ENCODE data around the gene KIF1B. TPM values are rescaled to one million over a fixed set of nuclear protein-coding genes. Genes with fewer than 3 reads are reported as not detected.

The KIF1B gene
- total RNA-seq, 1 experiment from 2014 or later = 22.7 TPM

DNA sequence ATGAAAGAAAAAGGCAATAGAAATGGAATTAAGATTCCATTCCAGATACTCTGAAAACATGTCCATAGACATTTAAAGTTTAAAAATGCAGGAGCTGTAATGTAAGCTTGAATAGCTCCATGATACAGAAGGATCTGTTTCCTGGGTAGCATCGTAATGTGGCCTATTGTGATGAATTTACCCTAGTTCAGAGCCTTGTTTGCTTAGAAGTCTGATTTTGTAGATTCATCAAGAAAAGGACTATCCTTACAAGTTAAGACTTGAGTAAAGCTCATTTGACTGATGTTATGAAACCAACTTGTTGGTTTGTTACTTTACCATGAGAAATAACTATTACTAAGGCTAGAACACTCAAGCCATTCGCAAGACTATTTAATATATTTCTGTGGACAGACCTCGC lies 55.5 kb downstream of the KIF1B start:
- no peak for DNase-seq
- Histone ChIP-seq H3K27ac (no peak overlapping the region), H2AFZ (no peak overlapping the region), H3K27me3 (ENCODE audit: insufficient read depth, low read depth) (no peaks in the 10 kb centered on the region), H3K4me1 (replicated peaks; ENCODE audit: insufficient read depth) (0 out of 2 replicates have a peak, but pooled peaks cover 6% of the 10 kb centered on the region), H3K4me2 (no peak overlapping the region), H3K9me3 (ENCODE audit: insufficient read depth, low read depth) (no peaks in the 10 kb centered on the region), H3F3A (ENCODE audit: insufficient read depth, low read depth) (no peaks in the 10 kb centered on the region), H3K4me3 (no peak overlapping the region), H4K20me1 (ENCODE audit: insufficient read depth) (no peaks in the 10 kb centered on the region), H3K9me2 (ENCODE audit: insufficient read depth) (no peaks in the 10 kb centered on the region), H3K79me2 (ENCODE audit: low read depth) (no peaks in the 10 kb centered on the region), H3K36me3 (ENCODE audit: low read depth) (no peaks in the 10 kb centered on the region)
- TF ChIP-seq, protein P1, sequence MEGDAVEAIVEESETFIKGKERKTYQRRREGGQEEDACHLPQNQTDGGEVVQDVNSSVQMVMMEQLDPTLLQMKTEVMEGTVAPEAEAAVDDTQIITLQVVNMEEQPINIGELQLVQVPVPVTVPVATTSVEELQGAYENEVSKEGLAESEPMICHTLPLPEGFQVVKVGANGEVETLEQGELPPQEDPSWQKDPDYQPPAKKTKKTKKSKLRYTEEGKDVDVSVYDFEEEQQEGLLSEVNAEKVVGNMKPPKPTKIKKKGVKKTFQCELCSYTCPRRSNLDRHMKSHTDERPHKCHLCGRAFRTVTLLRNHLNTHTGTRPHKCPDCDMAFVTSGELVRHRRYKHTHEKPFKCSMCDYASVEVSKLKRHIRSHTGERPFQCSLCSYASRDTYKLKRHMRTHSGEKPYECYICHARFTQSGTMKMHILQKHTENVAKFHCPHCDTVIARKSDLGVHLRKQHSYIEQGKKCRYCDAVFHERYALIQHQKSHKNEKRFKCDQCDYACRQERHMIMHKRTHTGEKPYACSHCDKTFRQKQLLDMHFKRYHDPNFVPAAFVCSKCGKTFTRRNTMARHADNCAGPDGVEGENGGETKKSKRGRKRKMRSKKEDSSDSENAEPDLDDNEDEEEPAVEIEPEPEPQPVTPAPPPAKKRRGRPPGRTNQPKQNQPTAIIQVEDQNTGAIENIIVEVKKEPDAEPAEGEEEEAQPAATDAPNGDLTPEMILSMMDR (conservative IDR thresholded peaks at IDR 0.05) = no peak
- BruUV-seq (replicated peaks) = no TSS peak
- ChIA-PET CTCF (no interaction called here), POLR2A (ENCODE audit: unreplicated experiment) (no interaction called here)
- intact Hi-C loops (cut with micrococcal nuclease; ENCODE audit: unreplicated experiment) = no loop called here

DNA sequence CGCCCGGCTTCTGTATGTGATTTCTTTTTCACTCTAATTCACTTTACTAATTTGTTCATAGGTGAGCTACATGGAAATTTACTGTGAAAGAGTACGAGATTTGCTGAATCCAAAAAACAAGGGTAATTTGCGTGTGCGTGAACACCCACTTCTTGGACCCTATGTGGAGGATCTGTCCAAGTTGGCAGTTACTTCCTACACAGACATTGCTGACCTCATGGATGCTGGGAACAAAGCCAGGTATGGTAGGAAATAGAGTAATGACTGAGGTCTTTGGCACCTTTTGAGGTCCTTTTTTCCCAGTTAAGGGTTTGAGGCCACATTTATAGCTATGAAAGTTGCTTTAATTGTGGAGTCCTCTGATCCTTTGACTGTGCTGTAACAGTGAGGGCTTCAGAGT lies 56.9 kb downstream of the KIF1B start:
- no peaks in the 10 kb centered on the region for H3K79me2 ChIP-seq (ENCODE audit: low read depth)
- H2AFZ ChIP-seq = no peak overlapping the region
- TF ChIP-seq, protein P1 (conservative IDR thresholded peaks at IDR 0.05) = no peak
- TF ChIP-seq EZH2 (IDR thresholded peaks at IDR 0.05; ENCODE audit: low read depth) = no peak
- BruUV-seq (replicated peaks) = no TSS peak
- no peaks in the 10 kb centered on the region for H3K36me3 ChIP-seq (ENCODE audit: low read depth)
- 0 out of 2 replicates have a peak, but pooled peaks cover 6% of the 10 kb centered on the region for H3K4me1 ChIP-seq (replicated peaks; ENCODE audit: insufficient read depth)
- no peaks in the 10 kb centered on the region for H3K9me3 ChIP-seq (ENCODE audit: insufficient read depth, low read depth)
- no peak for DNase-seq
- no peak overlapping the region for H3K27ac ChIP-seq
- H3K27me3 ChIP-seq (ENCODE audit: insufficient read depth, low read depth) = no peaks in the 10 kb centered on the region
- H3K4me3 ChIP-seq = no peak overlapping the region
- no peaks in the 10 kb centered on the region for H4K20me1 ChIP-seq (ENCODE audit: insufficient read depth)
- H3F3A ChIP-seq (ENCODE audit: insufficient read depth, low read depth) = no peaks in the 10 kb centered on the region
- CTCF ChIA-PET = no interaction called here
- intact Hi-C loops (cut with micrococcal nuclease; ENCODE audit: unreplicated experiment) = no loop called here
- no peaks in the 10 kb centered on the region for H3K9me2 ChIP-seq (ENCODE audit: insufficient read depth)
- H3K4me2 ChIP-seq = no peak overlapping the region
- POLR2A ChIA-PET (ENCODE audit: unreplicated experiment) = no interaction called here

DNA sequence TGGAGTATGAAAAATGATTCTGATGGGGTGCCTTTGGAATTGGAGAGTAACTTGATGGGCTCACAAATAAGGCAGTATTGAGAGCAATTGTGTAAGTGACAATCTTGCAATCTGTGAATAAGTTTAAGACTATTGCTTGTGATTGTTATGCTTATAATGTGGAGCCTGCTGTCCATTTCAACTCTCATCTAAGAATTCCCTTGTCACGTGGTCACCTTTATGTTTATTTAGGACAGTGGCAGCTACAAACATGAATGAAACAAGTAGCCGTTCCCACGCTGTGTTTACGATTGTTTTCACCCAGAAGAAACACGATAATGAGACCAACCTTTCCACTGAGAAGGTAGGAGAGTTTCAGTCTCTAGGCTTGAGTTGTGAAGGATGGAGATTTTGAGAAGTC lies 57.6 kb downstream of the KIF1B start:
- Histone ChIP-seq H3K79me2 (ENCODE audit: low read depth) (no peaks in the 10 kb centered on the region), H3K4me3 (no peak overlapping the region), H3F3A (ENCODE audit: insufficient read depth, low read depth) (no peaks in the 10 kb centered on the region), H3K9me2 (ENCODE audit: insufficient read depth) (no peaks in the 10 kb centered on the region), H3K36me3 (ENCODE audit: low read depth) (no peaks in the 10 kb centered on the region), H3K27ac (no peak overlapping the region), H2AFZ (no peak overlapping the region), H3K27me3 (ENCODE audit: insufficient read depth, low read depth) (no peaks in the 10 kb centered on the region), H3K4me2 (no peak overlapping the region), H3K4me1 (replicated peaks; ENCODE audit: insufficient read depth) (0 out of 2 replicates have a peak, but pooled peaks cover 6% of the 10 kb centered on the region), H3K9me3 (ENCODE audit: insufficient read depth, low read depth) (no peaks in the 10 kb centered on the region), H4K20me1 (ENCODE audit: insufficient read depth) (no peaks in the 10 kb centered on the region)
- no peak for DNase-seq
- intact Hi-C loops (cut with micrococcal nuclease; ENCODE audit: unreplicated experiment) = no loop called here
- no TSS peak for BruUV-seq (replicated peaks)
- CTCF ChIA-PET = no interaction called here
- POLR2A ChIA-PET (ENCODE audit: unreplicated experiment) = no interaction called here
- TF ChIP-seq, protein P1 (conservative IDR thresholded peaks at IDR 0.05) = no peak
- TF ChIP-seq EZH2 (IDR thresholded peaks at IDR 0.05; ENCODE audit: low read depth) = no peak
